Medulla oblongata (tissue), 1 donor: ENCODE results near the gene SLC25A27.

ENCODE experiments used
- DNase-seq: peaks from one replicate; pipeline ENCODE4 v3.0.0-alpha.2; 2015; ENCODE audit errors: extremely low spot score

The SLC25A27 gene

DNA sequence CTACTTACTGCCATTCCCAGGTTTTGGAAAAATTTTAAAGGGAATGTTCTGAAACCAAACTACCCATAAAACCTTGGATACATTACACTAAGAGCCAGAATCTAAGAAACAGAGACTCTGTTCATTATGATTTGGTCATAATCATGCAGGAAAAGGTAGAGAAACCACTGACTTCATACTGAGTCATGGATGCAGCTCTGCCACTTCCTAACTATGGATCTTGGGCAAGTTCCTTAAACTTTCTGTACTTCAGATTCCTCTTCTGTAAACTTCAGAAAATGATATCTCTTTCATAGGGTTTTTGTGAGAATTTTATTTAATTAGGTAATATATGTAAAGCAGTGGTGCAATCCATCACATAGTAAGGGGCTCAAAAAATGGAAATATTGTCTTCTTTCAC lies 62.4 kb downstream of the SLC25A27 start:
- DNase-seq, result no peak

DNA sequence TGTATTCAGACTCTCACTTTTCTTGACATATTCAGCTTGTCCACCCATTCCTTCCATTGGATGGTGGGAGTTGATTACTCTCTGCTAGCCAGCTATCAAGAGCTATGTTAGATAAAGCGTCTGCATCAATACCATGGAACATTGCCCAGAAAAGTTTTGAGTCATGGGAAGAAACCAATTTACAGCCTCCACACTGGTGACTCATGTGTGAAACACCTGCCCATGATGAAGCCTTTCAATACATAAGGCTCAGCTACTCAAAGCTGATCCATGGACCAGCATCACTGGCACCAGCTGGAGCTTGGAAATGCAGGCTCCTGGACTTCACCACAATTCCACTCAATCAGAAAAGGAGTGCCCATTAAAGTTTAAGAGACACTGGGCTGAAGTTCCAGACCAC lies 66.3 kb downstream of the SLC25A27 start:
- DNase-seq, result no peak

DNA sequence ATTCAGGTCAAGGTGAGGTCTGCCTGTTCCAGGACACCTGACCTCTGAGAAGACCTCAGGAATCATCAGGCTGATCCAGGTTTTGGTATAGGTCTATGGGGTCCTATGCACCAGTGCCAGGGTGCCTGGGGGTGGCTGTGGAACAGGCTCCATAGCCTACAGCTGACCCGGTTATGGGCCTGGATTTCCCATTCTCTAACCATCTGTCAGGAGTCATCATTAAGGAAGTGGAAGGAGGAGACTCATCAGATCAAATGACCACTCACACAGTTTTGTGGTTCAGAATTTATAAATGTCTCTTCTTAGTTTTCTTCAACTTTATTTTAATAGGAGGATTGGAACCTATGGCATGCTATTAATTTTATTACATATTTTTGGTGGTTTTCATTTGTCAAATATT lies 67.6 kb downstream of the SLC25A27 start:
- DNase-seq, result no peak
